ENCODE data around the gene NEK10.

GRCh38 chr3:27176256-27176655 lies 192.9 kb downstream of the NEK10 start:
- TF ChIP-seq CHD7 (IDR thresholded peaks at IDR 0.05; ENCODE audit: low read depth, low read length): no peak
- no peak for TF ChIP-seq TFE3 (CRISPR knock-in tag; IDR thresholded peaks at IDR 0.05)
- no peak for TF ChIP-seq EP300 (IDR thresholded peaks at IDR 0.05; ENCODE audit: low read length)
- TF ChIP-seq ATF1 (CRISPR knock-in tag; IDR thresholded peaks at IDR 0.05): no peak
- no peak for TF ChIP-seq ATF1 (tag; IDR thresholded peaks at IDR 0.05)
- no peak for TF ChIP-seq GTF3C2 (IDR thresholded peaks at IDR 0.05; ENCODE audit: borderline replicate concordance, extremely low read depth, insufficient read length)
- TF ChIP-seq HMGN3 (IDR thresholded peaks at IDR 0.05; ENCODE audit: borderline replicate concordance, extremely low read depth, insufficient read length, low read depth, low read length): no peak
- TF ChIP-seq ZNF707 (CRISPR knock-in tag; conservative IDR thresholded peaks at IDR 0.05): no peak
- no peak for TF ChIP-seq POLR2AphosphoS5 (IDR thresholded peaks at IDR 0.05; ENCODE audit: control insufficient read depth, insufficient read depth, low read depth, low read length)
- no peak for TF ChIP-seq EZH2 (IDR thresholded peaks at IDR 0.05; ENCODE audit: borderline replicate concordance, low read depth, low read length)
- no peak for TF ChIP-seq CTCF (IDR thresholded peaks at IDR 0.05 in 2 of 3, conservative IDR thresholded peaks at IDR 0.05 in 1 of 3; ENCODE audit: insufficient read depth in 2 of 3, low read depth in 1 of 3, low read length in 3 of 3)
